NCI-H524 treated with DMSO at 0.1 percent for 48 hours (cell line): ENCODE data around the gene STK32C.
"Not testable (repeated sequence)": the region's sequence is repeated elsewhere in the genome, so short reads cannot be mapped to it uniquely, and the experiment has no call there.

ENCODE experiments used
- DNase-seq: peaks from one replicate; lab custom pipeline; 2025; lab: John Stamatoyannopoulos, UW

The STK32C gene

GRCh38 chr10:132281915-132282666 is 25.7 kb downstream of the STK32C start:
- no peak for DNase-seq

GRCh38 chr10:132280646-132281074 is 27.1 kb downstream of the STK32C start:
- no peak for DNase-seq

- DNase-seq, result no peak
These were observed 27.7 kb downstream of the STK32C start for GRCh38 chr10:132279873-132280645.

- DNase-seq, result no peak
These were observed 30.4 kb downstream of the STK32C start for GRCh38 chr10:132277311-132277741.

- DNase-seq, result no peak
These were observed 31.0 kb downstream of the STK32C start for GRCh38 chr10:132276706-132277105.

- no peak for DNase-seq
These were observed 31.5 kb downstream of the STK32C start for GRCh38 chr10:132276179-132276675.

GRCh38 chr10:132275426-132276178 is 32.1 kb downstream of the STK32C start:
- no peak for DNase-seq

GRCh38 chr10:132274986-132275385 is 32.8 kb downstream of the STK32C start:
- no peak for DNase-seq

- DNase-seq, result no peak
These were observed 33.2 kb downstream of the STK32C start for GRCh38 chr10:132274581-132274980.

GRCh38 chr10:132273966-132274365 is 33.8 kb downstream of the STK32C start:
- DNase-seq, result no peak

GRCh38 chr10:132273304-132273944 is 34.3 kb downstream of the STK32C start:
- DNase-seq, result no peak

- DNase-seq, result no peak
These were observed 35.3 kb downstream of the STK32C start for GRCh38 chr10:132272231-132272971.

GRCh38 chr10:132271458-132272230 is 36.1 kb downstream of the STK32C start:
- DNase-seq, result no peak

GRCh38 chr10:132270721-132271457 is 36.9 kb downstream of the STK32C start:
- no peak for DNase-seq

- DNase-seq, result no peak
These were observed 37.5 kb downstream of the STK32C start for GRCh38 chr10:132270256-132270655.

- no peak for DNase-seq
These were observed 38.2 kb downstream of the STK32C start for GRCh38 chr10:132269266-132270230.

- DNase-seq, result not testable (repeated sequence)
These were observed 39.8 kb downstream of the STK32C start for GRCh38 chr10:132267916-132268315.

GRCh38 chr10:132266594-132267161 is 41.1 kb downstream of the STK32C start:
- DNase-seq, result no peak
